Coronary artery (tissue), 2 donors: Measurements from ENCODE around the gene TMPRSS11E.
"Not testable (repeated sequence)": the region's sequence is repeated elsewhere in the genome, so short reads cannot be mapped to it uniquely, and the experiment has no call there.

ENCODE experiments used
- DNase-seq: peaks from one replicate; pipeline ENCODE4 v3.0.0-alpha.2; 2017; ENCODE audit warnings: low spot score
- H3K27ac ChIP-seq, 2 donors: fragments of 200-600 bp; sonication (generic); one replicate each; pipeline ENCODE4 v1.5.1; 2016 to 2019
- H3K4me3 ChIP-seq: fragments of 200-600 bp; sonication (generic); 2 replicates; pipeline ENCODE4 v1.5.1; 2016; ENCODE audit warnings: mild to moderate bottlenecking, moderate library complexity
- TF ChIP-seq, protein P1 (sequence below): fragments of 200-600 bp; sonication (generic); IDR thresholded peaks from one replicate; pipeline ENCODE4 v1.5.1; 2019; ENCODE audit warnings: antibody characterized with exemption

TMPRSS11E gene, protein sequence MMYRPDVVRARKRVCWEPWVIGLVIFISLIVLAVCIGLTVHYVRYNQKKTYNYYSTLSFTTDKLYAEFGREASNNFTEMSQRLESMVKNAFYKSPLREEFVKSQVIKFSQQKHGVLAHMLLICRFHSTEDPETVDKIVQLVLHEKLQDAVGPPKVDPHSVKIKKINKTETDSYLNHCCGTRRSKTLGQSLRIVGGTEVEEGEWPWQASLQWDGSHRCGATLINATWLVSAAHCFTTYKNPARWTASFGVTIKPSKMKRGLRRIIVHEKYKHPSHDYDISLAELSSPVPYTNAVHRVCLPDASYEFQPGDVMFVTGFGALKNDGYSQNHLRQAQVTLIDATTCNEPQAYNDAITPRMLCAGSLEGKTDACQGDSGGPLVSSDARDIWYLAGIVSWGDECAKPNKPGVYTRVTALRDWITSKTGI

DNA sequence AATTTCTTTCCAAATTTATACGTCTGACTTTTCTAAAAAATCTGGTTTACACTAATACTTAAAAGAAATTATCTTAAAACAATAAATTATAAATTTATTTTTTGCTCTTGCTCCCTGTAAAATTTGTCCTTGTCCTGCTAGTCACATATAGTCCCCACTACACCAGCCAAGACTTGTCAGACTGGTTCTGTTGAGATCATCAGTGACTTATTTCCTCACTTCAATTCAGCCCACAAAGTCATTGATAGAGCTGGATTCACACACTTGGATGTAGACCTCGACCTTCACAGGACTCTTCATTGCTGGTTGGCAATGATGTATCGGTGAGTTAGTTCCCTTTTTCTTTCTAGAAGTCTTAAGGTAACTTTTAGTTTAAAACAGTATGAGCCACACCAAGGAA, at the start of gene TMPRSS11E:
TSS of gene TMPRSS11E (plus strand) at position 263 of the 400 bp plus-strand sequence. CDS start at position 313, 50 bp downstream.
- TF ChIP-seq, protein P1, sequence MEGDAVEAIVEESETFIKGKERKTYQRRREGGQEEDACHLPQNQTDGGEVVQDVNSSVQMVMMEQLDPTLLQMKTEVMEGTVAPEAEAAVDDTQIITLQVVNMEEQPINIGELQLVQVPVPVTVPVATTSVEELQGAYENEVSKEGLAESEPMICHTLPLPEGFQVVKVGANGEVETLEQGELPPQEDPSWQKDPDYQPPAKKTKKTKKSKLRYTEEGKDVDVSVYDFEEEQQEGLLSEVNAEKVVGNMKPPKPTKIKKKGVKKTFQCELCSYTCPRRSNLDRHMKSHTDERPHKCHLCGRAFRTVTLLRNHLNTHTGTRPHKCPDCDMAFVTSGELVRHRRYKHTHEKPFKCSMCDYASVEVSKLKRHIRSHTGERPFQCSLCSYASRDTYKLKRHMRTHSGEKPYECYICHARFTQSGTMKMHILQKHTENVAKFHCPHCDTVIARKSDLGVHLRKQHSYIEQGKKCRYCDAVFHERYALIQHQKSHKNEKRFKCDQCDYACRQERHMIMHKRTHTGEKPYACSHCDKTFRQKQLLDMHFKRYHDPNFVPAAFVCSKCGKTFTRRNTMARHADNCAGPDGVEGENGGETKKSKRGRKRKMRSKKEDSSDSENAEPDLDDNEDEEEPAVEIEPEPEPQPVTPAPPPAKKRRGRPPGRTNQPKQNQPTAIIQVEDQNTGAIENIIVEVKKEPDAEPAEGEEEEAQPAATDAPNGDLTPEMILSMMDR: no peak
- DNase-seq: no peak
- no peak within 1 kb of the TSS for H3K4me3 ChIP-seq
- no peak within 1 kb of the TSS for H3K27ac ChIP-seq

DNA sequence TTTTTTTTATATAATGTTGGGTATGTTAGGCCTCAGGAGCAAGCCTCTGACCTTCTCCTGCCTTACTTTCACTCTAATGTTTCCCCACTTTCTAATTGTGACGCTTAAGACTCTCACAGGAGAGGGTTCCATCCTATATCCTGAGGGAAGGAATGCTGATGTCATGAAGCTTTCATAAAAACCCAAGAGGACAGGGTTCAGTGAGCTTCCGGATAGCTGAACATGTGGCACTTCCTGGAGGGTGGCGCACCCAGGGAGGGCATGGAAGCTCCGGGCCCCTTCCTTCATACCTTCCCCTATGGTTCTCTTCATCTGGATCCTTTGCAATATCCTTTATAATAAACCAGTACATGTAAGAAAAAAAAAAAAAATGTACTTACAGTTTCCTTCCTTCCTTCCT, 48.0 kb upstream of the TMPRSS11E start:
- DNase-seq: no peak
- Histone ChIP-seq H3K27ac (no peak overlapping the region), H3K4me3 (no peak overlapping the region)
- TF ChIP-seq, protein P1: no peak

DNA sequence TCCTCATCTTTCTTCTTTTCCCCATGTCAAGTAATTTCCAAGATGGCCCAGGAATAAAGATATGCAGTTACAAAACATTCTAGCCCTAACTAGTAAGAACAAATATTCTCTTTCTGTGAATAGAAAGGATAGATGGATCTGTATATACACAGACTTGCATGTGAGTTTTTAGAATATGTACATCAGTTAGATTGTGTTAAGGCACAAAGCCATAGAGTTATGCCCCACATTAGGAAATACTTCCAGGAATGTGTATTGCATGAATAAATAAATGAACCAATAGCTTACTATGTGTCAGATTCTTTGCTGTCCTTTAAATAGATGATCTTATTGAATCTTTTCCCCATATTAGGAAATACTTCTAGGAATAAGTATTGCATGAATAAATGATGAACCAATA, 46.0 kb upstream of the TMPRSS11E start:
- TF ChIP-seq, protein P1: no peak
- Histone ChIP-seq H3K4me3 (no peak overlapping the region), H3K27ac (no peak overlapping the region)
- no peak for DNase-seq

DNA sequence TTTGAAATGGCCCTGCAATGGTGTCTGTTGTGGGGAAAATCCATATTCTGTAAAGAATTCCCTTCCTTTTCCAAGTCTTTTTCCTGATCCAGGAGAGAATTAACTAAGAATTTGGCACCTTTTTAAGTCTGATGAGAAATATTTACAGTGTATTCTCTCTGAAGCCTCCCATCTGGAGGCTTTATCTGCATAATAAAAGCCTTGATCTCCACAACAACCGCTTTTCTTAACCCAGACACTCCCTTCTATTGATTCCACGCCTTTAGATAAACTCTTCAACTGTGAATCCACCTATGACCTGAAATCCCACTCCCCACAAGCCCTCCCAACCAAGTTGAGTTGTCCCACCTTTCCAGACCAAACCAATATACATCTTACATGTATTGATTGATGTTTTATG, 43.1 kb upstream of the TMPRSS11E start:
- no peak overlapping the region for H3K27ac ChIP-seq
- TF ChIP-seq, protein P1: no peak
- H3K4me3 ChIP-seq: no peak overlapping the region
- DNase-seq: no peak

DNA sequence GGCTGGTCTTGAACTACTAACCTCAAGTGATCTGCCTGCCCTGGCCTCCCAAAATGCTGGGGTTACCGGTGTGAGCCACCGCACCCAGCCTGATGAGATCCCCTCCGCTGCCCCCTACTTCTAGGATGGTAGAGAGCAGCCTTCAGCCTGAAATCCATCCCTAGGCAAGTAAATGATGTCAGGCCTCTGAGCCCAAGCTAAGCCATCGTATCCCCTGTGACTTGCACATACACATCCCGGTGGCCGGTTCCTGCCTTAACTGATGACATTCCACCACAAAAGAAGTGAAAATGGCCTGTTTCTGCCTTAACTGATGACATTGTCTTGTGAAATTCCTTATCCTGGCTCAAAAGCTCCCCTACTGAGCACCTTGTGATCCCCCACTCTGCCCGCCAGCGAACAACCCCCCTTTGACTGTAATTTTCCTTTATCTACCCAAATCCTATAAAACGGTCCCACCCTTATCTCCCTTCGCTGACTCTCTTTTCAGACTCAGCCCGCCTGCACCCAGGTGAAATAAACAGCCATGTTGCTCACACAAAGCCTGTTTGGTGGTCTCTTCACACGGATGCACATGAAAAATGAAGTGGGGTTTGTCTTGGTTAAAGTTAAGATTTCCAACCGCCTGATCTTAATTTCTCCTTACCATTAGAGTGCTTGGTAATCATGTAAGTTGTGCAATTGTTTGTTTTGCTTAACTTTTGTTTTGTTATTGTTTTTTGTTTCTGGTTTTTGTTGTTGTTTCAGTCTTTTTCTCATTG, 41.4 kb upstream of the TMPRSS11E start:
- not testable (repeated sequence) for H3K4me3 ChIP-seq, H3K27ac ChIP-seq, DNase-seq

DNA sequence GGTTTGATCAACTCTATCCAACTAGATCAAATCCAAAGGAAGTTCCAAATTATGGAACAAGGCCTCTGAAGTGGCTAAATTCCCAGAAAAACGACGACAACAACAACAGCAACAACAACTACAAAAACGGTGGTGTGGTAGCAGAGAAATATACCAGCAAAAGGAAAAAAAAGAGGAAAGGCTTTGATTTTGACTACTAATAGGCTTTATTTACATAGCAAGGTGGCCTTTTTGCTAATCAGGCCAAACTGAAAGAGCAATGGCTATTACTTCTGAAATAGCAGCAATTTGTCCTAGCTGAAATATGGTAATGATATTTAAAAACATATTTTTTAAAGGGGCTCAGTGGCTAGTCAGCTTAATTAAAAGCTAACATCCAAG, 40.8 kb upstream of the TMPRSS11E start:
- TF ChIP-seq, protein P1: no peak
- no peak for DNase-seq
- H3K4me3 ChIP-seq: no peak overlapping the region
- no peak overlapping the region for H3K27ac ChIP-seq

DNA sequence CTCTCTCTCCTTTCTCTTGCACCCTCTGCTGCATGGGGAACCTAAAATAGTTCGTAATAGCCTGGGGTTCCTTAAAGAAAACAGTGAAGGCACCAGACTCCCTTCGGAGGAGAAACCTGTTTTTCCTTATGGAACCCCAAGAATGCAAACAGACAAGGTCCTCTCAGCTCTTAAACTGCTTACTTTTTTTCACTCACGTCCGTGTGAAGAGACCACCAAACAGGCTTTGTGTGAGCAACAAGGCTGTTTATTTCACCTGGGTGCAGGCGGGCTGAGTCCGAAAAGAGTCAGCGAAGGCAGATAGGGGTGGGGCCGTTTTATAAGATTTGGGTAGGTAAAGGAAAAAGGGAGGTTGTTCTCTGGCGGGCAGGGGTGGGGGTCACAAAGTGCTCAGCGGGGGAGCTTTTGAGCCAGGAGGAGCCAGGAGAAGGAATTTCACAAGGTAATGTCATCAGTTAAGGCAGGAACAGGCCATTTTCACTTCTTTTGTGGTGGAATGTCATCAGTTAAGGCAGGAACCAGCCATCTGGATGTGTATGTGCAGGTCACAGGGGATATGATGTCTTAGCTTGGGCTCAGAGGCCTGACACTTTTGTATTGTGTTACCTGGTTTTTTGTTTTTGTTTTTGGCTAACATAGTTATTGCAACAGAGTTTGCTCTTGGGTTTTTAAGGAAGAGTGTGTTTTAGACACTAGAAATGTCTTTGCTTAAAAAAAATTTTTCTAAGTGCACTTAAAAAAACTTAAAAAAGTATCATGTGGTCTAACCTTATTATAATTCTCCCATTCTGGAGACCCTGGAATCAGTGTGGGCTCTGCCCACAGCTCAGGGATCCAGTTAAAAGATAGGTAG, 40.0 kb upstream of the TMPRSS11E start:
- not testable (repeated sequence) for DNase-seq, H3K27ac ChIP-seq, H3K4me3 ChIP-seq
